Neural cell (in vitro differentiated cells): ENCODE results near the gene CHRM1. TPM values are rescaled to one million over a fixed set of nuclear protein-coding genes. Genes with fewer than 3 reads are reported as not detected.

ENCODE experiments used
- H2AFZ ChIP-seq: fragments of 200-600, 300-800 bp; sonication (generic), shearing (Covaris generic); 2 replicates; pipeline ENCODE4 v1.6.0; 2014; ENCODE audit warnings: low read depth, mild to moderate bottlenecking, antibody characterized with exemption, low read length, moderate library complexity
- H3F3A ChIP-seq: fragments of 200-600 bp; shearing (Covaris generic); 2 replicates; pipeline ENCODE4 v1.6.1; 2016; ENCODE audit warnings: mild to moderate bottlenecking, moderate library complexity, mixed read lengths, antibody characterized with exemption, low read length; ENCODE audit not compliant: insufficient read depth, poor library complexity, severe bottlenecking
- H3K27ac ChIP-seq: fragments of 200-600, 300-800 bp; sonication (generic), shearing (Covaris generic); 2 replicates; pipeline ENCODE4 v1.5.1; 2014; ENCODE audit warnings: mild to moderate bottlenecking, low read length, moderate library complexity
- H3K27me3 ChIP-seq: fragments of 300-800, 200-600 bp; sonication (generic), shearing (Covaris generic); 2 replicates; pipeline ENCODE4 v1.6.0; 2014; ENCODE audit warnings: mild to moderate bottlenecking, low read depth, low read length, moderate library complexity; ENCODE audit not compliant: insufficient read depth
- H3K36me3 ChIP-seq: fragments of 300-800, 200-600 bp; sonication (generic), shearing (Covaris generic); 2 replicates; pipeline ENCODE4 v1.5.1; 2014; ENCODE audit warnings: mild to moderate bottlenecking, antibody characterized with exemption, low read length, moderate library complexity; ENCODE audit not compliant: insufficient read depth
- H3K4me2 ChIP-seq: fragments of 300-800, 200-600 bp; sonication (generic), shearing (Covaris generic); 2 replicates; pipeline ENCODE4 v1.6.0; 2014; ENCODE audit warnings: mild to moderate bottlenecking, low read length
- H3K4me3 ChIP-seq: fragments of 300-800, 200-600 bp; sonication (generic), shearing (Covaris generic); 2 replicates; pipeline ENCODE4 v1.5.1; 2014; ENCODE audit warnings: mild to moderate bottlenecking, low read length, moderate library complexity
- H3K79me2 ChIP-seq: fragments of 200-600 bp; shearing (Covaris generic); replicated peaks from 2 replicates; pipeline ENCODE4 v1.6.0; 2014; ENCODE audit warnings: mild to moderate bottlenecking, low read length, moderate library complexity; ENCODE audit not compliant: insufficient read depth
- H3K9ac ChIP-seq: fragments of 300-800, 200-600 bp; sonication (generic), shearing (Covaris generic); 2 replicates; pipeline ENCODE4 v1.6.1; 2016; ENCODE audit warnings: mild to moderate bottlenecking, low read length, mixed read lengths
- H3K9me2 ChIP-seq: fragments of 200-600 bp; shearing (Covaris generic); 2 replicates; pipeline ENCODE4 v1.6.1; 2016; ENCODE audit warnings: mild to moderate bottlenecking, low read length, mixed read lengths; ENCODE audit not compliant: insufficient read depth
- H3K9me3 ChIP-seq: fragments of 200-600, 300-800 bp; sonication (generic), shearing (Covaris generic); 2 replicates; pipeline ENCODE4 v1.6.1; 2016; ENCODE audit warnings: mild to moderate bottlenecking, mixed run types, low read length, moderate library complexity, mixed read lengths
- H4K20me1 ChIP-seq: fragments of 200-600 bp; shearing (Covaris generic); 2 replicates; pipeline ENCODE4 v1.6.1; 2016; ENCODE audit warnings: mild to moderate bottlenecking, mixed run types; ENCODE audit not compliant: insufficient read depth
- CTCF ChIP-seq: fragments of 450-650 bp; IDR thresholded peaks from 2 replicates; pipeline ENCODE4 v1.5.1; 2014; ENCODE audit warnings: antibody characterized with exemption, mild to moderate bottlenecking, moderate library complexity; ENCODE audit not compliant: poor library complexity, severe bottlenecking
- EP300 ChIP-seq: fragments of 450-650 bp; conservative IDR thresholded peaks from 2 replicates; pipeline ENCODE4 v1.6.1; 2014; ENCODE audit warnings: antibody characterized with exemption, mild to moderate bottlenecking, moderate library complexity; ENCODE audit not compliant: poor library complexity, severe bottlenecking
- EZH2 ChIP-seq: fragments of 200-600, 300-800 bp; shearing (Covaris generic), sonication (generic); IDR thresholded peaks from 2 replicates; pipeline ENCODE4 v1.6.1; 2014; ENCODE audit warnings: antibody characterized with exemption, low read length, borderline replicate concordance, mild to moderate bottlenecking; ENCODE audit not compliant: insufficient read depth, poor library complexity, severe bottlenecking
- MXI1 ChIP-seq: fragments of 450-650 bp; conservative IDR thresholded peaks from 2 replicates; pipeline ENCODE4 v1.6.1; 2014; ENCODE audit warnings: antibody characterized with exemption, mild to moderate bottlenecking; ENCODE audit not compliant: poor library complexity, severe bottlenecking
- POLR2AphosphoS5 ChIP-seq: IDR thresholded peaks from 2 replicates; pipeline ENCODE4 v1.6.1; 2012
- RAD21 ChIP-seq: fragments of 450-650 bp; conservative IDR thresholded peaks from 2 replicates; pipeline ENCODE4 v1.6.1; 2014; ENCODE audit warnings: antibody characterized with exemption, mild to moderate bottlenecking, moderate library complexity
- SMC3 ChIP-seq: fragments of 450-650 bp; conservative IDR thresholded peaks from 2 replicates; pipeline ENCODE4 v1.6.1; 2014; ENCODE audit warnings: antibody characterized with exemption, mild to moderate bottlenecking, moderate library complexity; ENCODE audit not compliant: poor library complexity
- TAF1 ChIP-seq: IDR thresholded peaks from 2 replicates; pipeline ENCODE4 v1.6.1; 2012; ENCODE audit warnings: low read depth
- polyA plus RNA-seq: library from polyadenylated mRNA; depleted of rRNA; stranded (reverse); fragments of >200 nt; gene quantifications from 2 replicates; pipeline ENCODE4 v1.2.3, GENCODE V29; 2014
- TF ChIP-seq, protein P1 (sequence below): IDR thresholded peaks from 2 replicates; pipeline ENCODE4 v1.6.1; 2012; ENCODE audit warnings: borderline replicate concordance

CHRM1 gene
- polyA plus RNA-seq, 1 donor from 2014 or later = not detected

DNA sequence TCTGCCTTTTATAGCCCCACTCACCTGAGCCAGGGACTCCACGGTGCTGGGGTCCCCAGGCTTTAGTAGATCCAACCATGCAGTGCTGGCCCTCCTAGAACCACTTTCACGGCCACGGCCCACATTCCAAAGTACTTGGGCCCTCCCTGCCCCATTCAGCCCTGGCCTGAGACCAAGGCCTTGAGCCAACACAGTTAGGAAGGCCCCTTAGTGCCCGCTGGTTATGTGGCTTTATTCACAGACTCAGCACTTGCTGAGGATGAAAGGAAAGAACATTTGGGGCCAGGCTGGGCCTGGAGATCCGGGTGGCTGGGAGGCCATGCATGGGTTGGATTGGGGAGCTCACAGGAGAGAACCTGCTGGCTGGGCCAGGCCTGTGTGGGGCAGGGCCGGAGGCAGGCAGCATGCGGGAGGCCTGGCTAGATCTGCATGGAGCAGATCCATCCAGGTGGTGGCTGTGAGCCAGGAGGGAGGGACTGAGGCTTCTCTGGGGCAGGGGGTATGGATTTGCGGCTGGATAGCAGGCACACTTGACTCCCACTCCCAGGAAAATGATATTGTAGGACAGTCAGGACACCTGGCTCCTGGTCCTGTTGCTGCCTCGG, 12.6 kb downstream of the CHRM1 start:
- Histone ChIP-seq H2AFZ (no peak overlapping the region), H3F3A (no peaks in the 10 kb centered on the region), H3K4me3 (no peak overlapping the region), H3K27ac (no peak overlapping the region), H3K4me2 (no peak overlapping the region), H3K36me3 (no peaks in the 10 kb centered on the region), H3K9me3 (no peaks in the 10 kb centered on the region), H3K79me2 (no peaks in the 10 kb centered on the region), H3K9ac (no peak overlapping the region), H3K27me3 (no peaks in the 10 kb centered on the region), H4K20me1 (no peaks in the 10 kb centered on the region), H3K9me2 (no peaks in the 10 kb centered on the region)
- TF ChIP-seq EP300 = no peak
- TF ChIP-seq MXI1 = no peak
- no peak for TF ChIP-seq RAD21
- TF ChIP-seq, protein P1, sequence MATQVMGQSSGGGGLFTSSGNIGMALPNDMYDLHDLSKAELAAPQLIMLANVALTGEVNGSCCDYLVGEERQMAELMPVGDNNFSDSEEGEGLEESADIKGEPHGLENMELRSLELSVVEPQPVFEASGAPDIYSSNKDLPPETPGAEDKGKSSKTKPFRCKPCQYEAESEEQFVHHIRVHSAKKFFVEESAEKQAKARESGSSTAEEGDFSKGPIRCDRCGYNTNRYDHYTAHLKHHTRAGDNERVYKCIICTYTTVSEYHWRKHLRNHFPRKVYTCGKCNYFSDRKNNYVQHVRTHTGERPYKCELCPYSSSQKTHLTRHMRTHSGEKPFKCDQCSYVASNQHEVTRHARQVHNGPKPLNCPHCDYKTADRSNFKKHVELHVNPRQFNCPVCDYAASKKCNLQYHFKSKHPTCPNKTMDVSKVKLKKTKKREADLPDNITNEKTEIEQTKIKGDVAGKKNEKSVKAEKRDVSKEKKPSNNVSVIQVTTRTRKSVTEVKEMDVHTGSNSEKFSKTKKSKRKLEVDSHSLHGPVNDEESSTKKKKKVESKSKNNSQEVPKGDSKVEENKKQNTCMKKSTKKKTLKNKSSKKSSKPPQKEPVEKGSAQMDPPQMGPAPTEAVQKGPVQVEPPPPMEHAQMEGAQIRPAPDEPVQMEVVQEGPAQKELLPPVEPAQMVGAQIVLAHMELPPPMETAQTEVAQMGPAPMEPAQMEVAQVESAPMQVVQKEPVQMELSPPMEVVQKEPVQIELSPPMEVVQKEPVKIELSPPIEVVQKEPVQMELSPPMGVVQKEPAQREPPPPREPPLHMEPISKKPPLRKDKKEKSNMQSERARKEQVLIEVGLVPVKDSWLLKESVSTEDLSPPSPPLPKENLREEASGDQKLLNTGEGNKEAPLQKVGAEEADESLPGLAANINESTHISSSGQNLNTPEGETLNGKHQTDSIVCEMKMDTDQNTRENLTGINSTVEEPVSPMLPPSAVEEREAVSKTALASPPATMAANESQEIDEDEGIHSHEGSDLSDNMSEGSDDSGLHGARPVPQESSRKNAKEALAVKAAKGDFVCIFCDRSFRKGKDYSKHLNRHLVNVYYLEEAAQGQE = no peak
- no peak for TF ChIP-seq POLR2AphosphoS5
- no peak for TF ChIP-seq SMC3
- no peak for TF ChIP-seq CTCF
- TF ChIP-seq EZH2 = no peak
- TF ChIP-seq TAF1 = no peak

DNA sequence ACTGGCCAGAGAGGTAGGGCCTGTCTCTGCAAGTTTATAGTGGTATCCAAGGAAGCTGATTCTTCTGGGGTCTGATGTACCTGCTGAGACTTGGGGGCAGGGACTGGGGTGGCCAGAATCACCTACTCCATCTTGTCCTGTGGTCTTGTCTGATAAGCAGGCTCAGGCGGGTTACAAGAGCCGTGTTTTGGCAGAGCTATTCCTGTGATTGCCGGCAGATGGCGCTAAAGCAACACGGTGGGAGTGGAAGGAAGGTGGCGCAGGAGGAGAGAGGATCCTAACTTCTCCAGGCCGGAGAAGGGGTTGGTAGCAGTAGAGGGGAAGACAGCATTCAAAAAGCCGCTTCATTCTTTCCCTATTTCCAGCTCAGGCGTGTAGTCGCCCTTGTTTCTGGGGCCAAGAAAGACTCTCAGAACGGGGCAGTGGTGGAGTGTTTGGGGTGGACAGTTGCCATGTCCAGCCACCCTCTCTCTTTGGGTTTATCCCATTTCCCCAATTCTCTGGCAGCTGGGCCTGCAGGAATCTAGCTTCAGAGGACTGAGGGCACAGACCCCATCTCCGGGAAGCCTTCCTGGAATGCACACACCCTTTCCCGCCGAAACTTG, 15.1 kb downstream of the CHRM1 start:
- no peak overlapping the region for H3K27ac ChIP-seq
- H3K9ac ChIP-seq = no peak overlapping the region

More for the DNA sequence above, 15.1 kb downstream of the CHRM1 start:
- H3K79me2 ChIP-seq = no peaks in the 10 kb centered on the region
- H3K4me2 ChIP-seq = no peak overlapping the region
- no peaks in the 10 kb centered on the region for H3K27me3 ChIP-seq
- no peaks in the 10 kb centered on the region for H3F3A ChIP-seq
- H3K36me3 ChIP-seq = no peaks in the 10 kb centered on the region
- H4K20me1 ChIP-seq = no peaks in the 10 kb centered on the region
- no peaks in the 10 kb centered on the region for H3K9me3 ChIP-seq
- no peaks in the 10 kb centered on the region for H3K9me2 ChIP-seq
- no peak overlapping the region for H3K4me3 ChIP-seq
- no peak overlapping the region for H2AFZ ChIP-seq
- TF ChIP-seq SMC3 (peak; percentile 94), EZH2 (no peak), CTCF (peak; percentile 98), RAD21 (peak; percentile 97), TAF1 (no peak)
- TF ChIP-seq, protein P1 = no peak
